M059J (cell line): Measurements from ENCODE around the gene TRIM41. TPM values are rescaled to one million over a fixed set of nuclear protein-coding genes. Genes with fewer than 3 reads are reported as not detected.
"Not testable (repeated sequence)": the region's sequence is repeated elsewhere in the genome, so short reads cannot be mapped to it uniquely, and the experiment has no call there.

Source experiments
- DNase-seq: peaks from one replicate; pipeline ENCODE4 v3.0.0-alpha.2; 2012; ENCODE audit warnings: low read depth
- total RNA-seq: library from RNA; depleted of rRNA; stranded (reverse); fragments of >200 nt; shearing (Covaris generic); gene quantifications from 2 replicates; pipeline ENCODE4 v1.2.3, GENCODE V29; 2014; rRNA removed

TRIM41 gene
- 6.5 and 9.0 TPM in 2 replicates for total RNA-seq

DNA sequence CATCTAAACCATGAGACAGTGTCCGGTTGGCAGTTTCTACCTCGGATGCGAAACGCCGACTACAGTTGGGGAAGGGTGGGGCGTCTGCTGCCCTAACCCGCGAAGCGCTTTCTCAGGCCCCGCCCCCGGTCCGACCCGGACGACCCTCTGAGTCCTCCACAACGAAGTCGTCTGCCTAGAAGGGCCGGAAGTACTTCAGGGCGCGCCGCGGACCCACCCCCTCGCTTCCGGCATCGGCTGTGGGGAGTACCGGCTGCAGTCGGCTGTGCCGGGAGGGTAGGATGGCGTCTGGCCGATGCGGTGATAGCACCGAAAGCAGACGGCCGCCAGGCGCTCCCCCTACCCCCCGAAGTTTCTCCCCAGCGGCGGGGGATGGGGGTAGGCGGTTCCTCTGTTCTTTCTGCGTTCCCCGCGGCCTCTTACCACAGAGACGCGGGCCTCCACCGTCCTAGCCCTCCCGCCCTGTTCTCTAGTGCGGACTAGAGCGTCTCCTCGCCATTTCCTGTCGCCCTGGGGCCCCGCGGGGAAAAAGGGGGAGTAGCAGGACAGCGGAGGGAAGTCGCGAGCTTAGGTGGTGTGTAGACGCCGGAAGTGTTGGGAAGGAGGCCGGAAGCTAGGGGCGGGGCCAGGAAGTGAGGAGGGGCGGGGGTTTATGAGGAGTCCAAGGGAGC lies at the start of gene TRIM41:
Gene TRIM41, plus strand, starts transcription at position 224 of the 671 bp plus-strand sequence. CDS start 719 bp downstream, outside the sequence.
- peak; percentile 98 for DNase-seq

DNA sequence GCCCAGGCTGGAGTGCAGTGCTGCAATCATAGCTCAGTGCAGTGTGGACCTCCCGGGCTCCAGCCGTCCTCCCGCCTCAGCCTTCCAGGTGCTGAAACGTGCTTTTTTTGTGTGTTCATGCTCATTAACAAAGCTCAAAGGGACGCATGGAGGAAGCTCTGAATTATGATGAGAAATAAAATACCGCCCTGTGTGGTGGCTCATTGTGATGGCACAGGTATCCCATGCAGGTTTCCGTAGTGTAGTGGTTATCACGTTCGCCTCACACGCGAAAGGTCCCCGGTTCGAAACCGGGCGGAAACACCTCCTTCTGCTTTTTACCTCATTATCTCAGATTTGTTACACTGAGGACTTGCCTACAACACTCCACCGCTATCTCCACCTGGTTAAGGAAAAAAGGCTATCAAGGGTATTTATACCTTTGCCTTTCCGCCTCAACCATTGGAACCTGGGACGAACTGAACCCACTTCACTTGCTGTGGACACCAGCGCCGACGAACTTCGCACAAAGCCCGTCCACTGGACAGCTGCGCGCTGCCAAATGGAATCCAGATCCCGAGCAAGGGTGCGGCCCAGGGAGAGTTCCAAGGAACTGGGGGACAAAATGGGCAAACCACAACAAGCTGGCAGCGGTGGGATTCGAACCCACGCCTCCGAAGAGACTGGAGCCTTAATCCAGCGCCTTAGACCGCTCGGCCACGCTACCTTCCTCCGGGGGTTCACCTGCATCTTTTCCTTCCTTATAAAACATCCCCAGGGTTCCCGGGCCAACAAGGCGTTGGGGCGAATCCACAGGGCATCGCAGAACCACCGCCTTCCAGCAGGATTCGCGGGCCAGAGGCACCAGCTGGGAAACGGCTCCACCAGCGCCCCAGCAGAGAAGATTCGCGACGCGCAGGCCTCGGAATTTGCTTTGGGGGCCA lies 49.4 kb upstream of the TRIM41 start:
- DNase-seq: peak; percentile 54

- DNase-seq: no peak
Measured at GRCh38 chr5:181176254-181176952, 46.7 kb upstream of the TRIM41 start.

GRCh38 chr5:181177559-181177958 lies 45.5 kb upstream of the TRIM41 start:
- not testable (repeated sequence) for DNase-seq

DNA sequence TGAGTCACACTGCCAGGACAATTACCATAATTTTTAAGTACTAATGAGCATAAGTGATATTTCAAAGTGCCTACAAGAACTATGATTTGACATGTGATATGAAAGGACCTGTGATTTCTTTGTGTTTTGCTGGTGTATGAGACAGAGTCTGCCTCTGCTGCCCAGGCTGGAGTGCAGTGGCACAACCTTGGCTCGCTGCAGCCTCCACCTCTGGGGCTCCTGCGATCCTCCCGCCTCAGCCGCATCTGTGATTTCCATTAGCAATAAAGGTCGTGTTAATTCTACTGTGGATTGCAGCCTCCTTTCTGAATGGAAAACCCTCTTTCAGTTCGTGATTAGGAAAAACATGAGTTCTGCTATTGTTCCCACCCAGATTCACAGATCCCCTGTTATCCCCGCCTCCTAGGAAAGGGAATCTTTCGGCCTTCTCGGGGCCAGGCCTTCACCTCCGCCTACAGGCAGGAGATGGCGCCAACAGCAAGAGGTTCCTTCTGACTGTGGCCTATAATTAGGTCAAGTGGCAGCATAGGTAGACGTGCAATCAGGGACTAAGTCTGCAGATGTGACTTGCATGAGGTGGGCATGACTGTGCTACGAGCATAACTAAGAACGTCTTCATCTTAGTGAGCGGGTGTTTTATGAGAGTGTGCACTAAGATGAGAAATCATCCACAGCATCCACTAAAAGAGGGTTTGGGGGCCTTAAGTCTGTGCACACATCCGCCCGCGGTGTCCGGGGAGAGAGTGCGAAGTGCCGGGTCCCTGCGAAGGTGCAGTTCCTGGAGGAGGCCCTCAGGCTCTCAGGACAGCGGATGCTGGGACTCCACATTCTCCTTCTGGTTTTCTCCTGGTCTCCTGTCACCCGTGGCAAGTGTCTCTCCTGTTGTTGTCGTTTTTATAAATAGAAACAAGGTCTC lies 41.2 kb upstream of the TRIM41 start:
- DNase-seq: peak; percentile 74

DNA sequence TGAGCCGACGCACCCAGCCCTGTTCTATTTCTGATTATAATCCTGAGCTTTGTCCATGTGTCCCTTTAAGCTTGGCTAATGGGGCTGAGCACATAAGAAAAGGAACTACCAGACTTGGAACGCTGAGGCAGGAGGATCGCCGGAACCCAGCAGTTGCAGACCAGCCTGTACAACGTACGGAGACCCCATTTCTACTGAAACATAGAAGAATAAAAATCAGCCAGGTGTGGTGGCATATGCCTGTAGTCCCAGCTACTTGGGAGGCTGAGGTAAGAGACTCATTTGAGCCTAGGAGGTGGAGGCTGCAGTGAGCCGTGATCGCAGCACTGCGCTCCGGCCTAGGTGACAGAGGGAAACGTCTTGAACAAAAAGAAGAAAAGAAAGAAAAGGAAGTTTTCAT lies 40.4 kb upstream of the TRIM41 start:
- DNase-seq: no peak

DNA sequence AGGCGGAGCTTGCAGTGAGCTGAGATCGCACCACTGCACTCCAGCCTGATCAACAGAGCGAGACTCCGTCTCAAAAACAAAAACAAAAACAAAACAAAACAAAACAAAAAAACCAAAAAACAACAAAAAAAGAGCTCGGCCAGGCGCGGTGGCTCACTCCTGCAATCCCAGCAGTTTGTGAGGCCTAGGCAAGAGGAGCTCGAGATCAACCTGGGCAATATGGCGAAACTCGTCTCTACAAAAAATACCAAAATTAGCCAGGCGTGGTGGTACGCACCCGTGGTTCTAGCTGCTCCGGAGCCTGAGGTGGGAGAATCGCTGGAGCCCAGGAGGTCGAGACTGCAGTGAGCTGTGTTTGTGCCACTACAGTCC lies 38.2 kb upstream of the TRIM41 start:
- DNase-seq: no peak

DNA sequence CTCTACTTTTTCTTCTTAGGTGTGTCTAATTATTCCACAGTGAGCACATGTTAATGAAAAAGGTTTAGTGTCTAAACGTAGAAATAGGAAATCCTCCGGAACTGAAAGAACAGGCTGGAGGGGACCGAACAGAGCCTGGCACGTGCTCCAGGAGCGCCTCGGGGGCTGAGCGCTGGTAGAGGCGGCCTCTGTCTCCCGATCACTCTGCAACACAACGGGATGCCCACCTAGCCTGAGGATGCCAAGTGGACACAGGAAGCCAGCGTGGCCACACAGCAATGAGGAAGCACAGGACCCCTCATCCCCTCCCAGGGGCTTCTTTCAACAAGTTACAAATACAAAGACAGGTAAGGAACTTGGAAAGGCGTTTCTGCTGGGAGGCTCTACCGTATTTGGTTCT lies 37.5 kb upstream of the TRIM41 start:
- DNase-seq: no peak

DNA sequence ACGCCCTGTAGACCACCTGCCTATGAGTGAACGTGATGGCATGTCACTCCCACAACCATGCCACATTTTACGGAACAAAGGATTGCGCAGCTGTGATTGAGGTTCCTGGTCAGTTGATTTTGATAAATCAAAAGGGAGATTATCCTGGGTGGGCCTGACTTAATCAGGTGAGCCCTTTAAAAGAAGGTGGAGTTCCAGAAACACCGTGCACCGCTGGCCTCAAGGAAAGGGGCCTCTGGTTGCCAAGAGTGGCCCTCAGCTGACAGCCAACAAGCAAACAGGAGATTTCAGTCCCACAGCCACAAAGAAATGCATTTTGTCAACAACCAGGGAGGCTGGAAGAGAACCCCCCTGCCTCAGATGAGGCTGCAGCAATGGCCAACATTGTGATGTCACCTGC lies 37.1 kb upstream of the TRIM41 start:
- no peak for DNase-seq

GRCh38 chr5:181186986-181187499 lies 36.0 kb upstream of the TRIM41 start:
- no peak for DNase-seq

DNA sequence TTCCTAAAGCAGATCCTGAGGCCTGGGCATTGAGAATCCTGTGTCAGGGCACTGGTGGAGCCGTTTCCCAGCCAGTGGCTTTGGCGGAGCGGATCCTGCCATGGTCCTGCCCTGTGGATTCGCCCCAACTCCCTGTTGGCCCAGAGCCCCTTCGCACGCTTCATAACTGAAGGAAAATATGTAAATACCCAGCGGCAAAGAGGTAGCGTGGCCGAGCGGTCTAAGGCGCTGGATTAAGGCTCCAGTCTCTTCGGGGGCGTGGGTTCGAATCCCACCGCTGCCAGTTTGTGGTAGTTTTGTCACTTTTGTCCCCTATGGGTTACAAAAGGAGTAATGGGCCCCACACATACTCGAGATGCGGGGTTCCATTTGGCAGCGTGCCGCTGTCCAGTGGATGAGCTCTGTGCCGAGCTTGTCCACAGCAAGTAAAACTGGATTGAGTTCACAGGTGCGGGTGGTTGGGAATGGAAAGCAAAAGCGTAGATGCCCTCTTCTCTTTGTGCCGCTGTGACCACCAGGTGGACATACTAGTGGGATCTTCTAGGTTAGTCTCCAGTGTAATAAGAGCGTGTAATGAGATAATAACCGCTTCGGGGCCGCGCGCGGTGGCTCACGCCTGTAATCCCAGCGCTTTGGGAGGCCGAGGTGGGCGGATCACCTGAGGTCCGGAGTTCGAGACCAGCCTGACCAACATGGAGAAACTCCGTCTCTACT lies 35.4 kb upstream of the TRIM41 start:
- peak; percentile 87 for DNase-seq

DNA sequence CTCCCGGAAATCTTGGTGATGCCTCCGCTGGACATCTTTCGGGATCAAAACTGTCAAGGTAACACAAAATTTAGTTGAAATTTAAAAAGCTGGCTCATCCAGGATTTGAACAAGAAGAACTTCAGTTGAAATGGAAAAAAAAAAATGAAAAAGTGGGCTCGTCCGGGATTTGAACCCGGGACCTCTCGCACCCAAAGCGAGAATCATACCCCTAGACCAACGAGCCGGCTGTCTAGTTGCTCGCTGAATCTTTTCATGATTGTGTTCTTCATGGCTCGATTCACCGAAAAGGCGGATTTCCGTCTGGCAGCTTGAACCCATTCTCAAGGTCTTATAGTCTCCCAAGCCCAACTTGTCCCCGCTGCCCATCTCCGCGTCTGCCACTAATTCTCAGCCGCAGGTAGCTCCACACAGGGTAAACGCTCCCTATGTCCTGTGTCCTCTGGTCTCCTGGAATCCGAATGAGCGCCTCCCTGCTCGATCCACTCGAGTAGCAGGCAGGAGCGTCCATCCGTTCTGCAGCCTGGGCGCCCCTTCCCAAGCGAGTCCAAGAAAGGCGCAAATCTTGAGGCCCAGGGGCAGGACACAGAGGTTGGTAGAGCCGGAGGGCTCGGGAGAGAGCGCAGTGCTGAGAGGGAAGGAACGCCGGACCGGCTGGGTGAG lies 34.2 kb upstream of the TRIM41 start:
- peak; percentile 76 for DNase-seq

DNA sequence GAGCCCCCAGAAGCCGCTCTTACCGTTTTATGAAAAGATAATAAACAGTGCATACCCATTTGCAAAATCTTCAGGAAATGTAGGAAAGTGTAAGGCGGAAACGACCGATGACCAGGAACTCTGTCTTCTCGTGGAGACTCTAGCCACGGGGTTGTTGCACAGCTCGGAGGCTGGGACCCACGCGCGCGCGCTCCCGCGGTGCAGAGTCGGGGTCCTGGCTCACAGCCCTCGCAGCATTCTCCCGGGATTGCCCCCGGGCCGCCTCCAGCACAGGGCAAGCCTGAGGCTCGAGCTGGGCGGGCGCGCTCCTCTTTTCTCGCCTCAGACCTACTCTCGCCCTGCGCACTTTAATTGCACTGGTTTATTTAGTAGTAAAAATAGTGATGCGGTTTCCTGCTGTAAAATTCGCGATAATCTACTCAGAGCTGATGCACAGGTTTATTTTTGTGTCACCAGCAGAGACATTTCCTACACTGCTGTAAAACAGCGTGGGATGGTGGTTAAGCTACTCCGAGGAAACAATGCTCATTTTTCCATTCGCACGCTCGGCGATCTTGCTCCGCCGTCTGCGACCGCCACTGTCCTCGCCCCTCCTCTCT lies 33.6 kb upstream of the TRIM41 start:
- peak; percentile 42 for DNase-seq

- no peak for DNase-seq
Measured at GRCh38 chr5:181189962-181190710, 32.9 kb upstream of the TRIM41 start.

- DNase-seq: peak; percentile 39
Measured at GRCh38 chr5:181190711-181191525, 32.2 kb upstream of the TRIM41 start.

GRCh38 chr5:181191526-181192336 lies 31.4 kb upstream of the TRIM41 start:
- DNase-seq: peak; percentile 93
